H9 (cell line): ENCODE data around the gene CBX3. TPM values are rescaled to one million over a fixed set of nuclear protein-coding genes. Genes with fewer than 3 reads are reported as not detected.

Source experiments
- DNase-seq: peaks from one replicate; pipeline ENCODE4 v3.0.0-alpha.2; 2017
- H2AFZ ChIP-seq: one replicate; pipeline ENCODE4 v1.6.1; 2013; ENCODE audit warnings: mild to moderate bottlenecking, low read length, control low read depth, moderate library complexity
- H2AK5ac ChIP-seq: 2 replicates; pipeline ENCODE4 v1.6.1; 2013; ENCODE audit warnings: low read length, control low read depth, mixed read lengths; ENCODE audit not compliant: insufficient read length
- H2BK120ac ChIP-seq: one replicate; pipeline ENCODE4 v1.6.1; 2013; ENCODE audit warnings: low read depth, mild to moderate bottlenecking, low read length, control low read depth, inconsistent platforms; ENCODE audit not compliant: poor library complexity, severe bottlenecking
- H2BK12ac ChIP-seq: 2 replicates; pipeline ENCODE4 v1.6.1; 2013; ENCODE audit warnings: low read length, control low read depth, mixed read lengths, low read depth; ENCODE audit not compliant: insufficient read length
- H2BK15ac ChIP-seq: 2 replicates; pipeline ENCODE4 v1.6.1; 2013; ENCODE audit warnings: low read depth, low read length, control low read depth
- H2BK20ac ChIP-seq: one replicate; pipeline ENCODE4 v1.6.1; 2013; ENCODE audit warnings: low read depth, mild to moderate bottlenecking, low read length, control low read depth, inconsistent platforms; ENCODE audit not compliant: poor library complexity, severe bottlenecking
- H2BK5ac ChIP-seq: 2 replicates; pipeline ENCODE4 v1.6.1; 2013; ENCODE audit warnings: low read length, control low read depth, mixed read lengths; ENCODE audit not compliant: insufficient read length
- H3K14ac ChIP-seq: 2 replicates; pipeline ENCODE4 v1.6.1; 2013; ENCODE audit warnings: low read length, control low read depth; ENCODE audit not compliant: insufficient read depth
- H3K18ac ChIP-seq: 2 replicates; pipeline ENCODE4 v1.6.1; 2013; ENCODE audit warnings: low read depth, mild to moderate bottlenecking, mixed read lengths, low read length, control low read depth; ENCODE audit not compliant: insufficient read length
- H3K23ac ChIP-seq: 2 replicates; pipeline ENCODE4 v1.6.1; 2013; ENCODE audit warnings: low read length, control low read depth, mixed read lengths, low read depth; ENCODE audit not compliant: insufficient read length
- H3K23me2 ChIP-seq: 2 replicates; pipeline ENCODE4 v1.6.1; 2013; ENCODE audit warnings: low read depth, mild to moderate bottlenecking, mixed read lengths, low read length, control low read depth; ENCODE audit not compliant: insufficient read length, poor library complexity, severe bottlenecking
- H3K27ac ChIP-seq: 2 replicates; pipeline ENCODE4 v1.5.1; 2013; ENCODE audit warnings: low read length, control low read depth, mixed read lengths, low read depth; ENCODE audit not compliant: insufficient read length
- H3K27me3 ChIP-seq: 2 replicates; pipeline ENCODE4 v1.6.1; 2013; ENCODE audit warnings: low read length, control low read depth, inconsistent platforms; ENCODE audit not compliant: insufficient read depth
- H3K4ac ChIP-seq: 2 replicates; pipeline ENCODE4 v1.6.1; 2013; ENCODE audit warnings: low read depth, mild to moderate bottlenecking, control low read depth, inconsistent platforms, low read length, moderate library complexity
- H3K4me1 ChIP-seq: 2 replicates; pipeline ENCODE4 v1.6.1; 2013; ENCODE audit warnings: low read length, control low read depth, inconsistent platforms; ENCODE audit not compliant: insufficient read depth
- H3K4me2 ChIP-seq: 2 replicates; pipeline ENCODE4 v1.6.1; 2013; ENCODE audit warnings: low read length, control low read depth, mixed read lengths; ENCODE audit not compliant: insufficient read length, insufficient read depth
- H3K56ac ChIP-seq: 2 replicates; pipeline ENCODE4 v1.6.1; 2013; ENCODE audit warnings: low read depth, mild to moderate bottlenecking, mixed read lengths, low read length, control low read depth; ENCODE audit not compliant: insufficient read length
- H3K79me1 ChIP-seq: 2 replicates; pipeline ENCODE4 v1.6.1; 2013; ENCODE audit warnings: low read depth, mild to moderate bottlenecking, moderate library complexity, low read length, control low read depth, inconsistent platforms; ENCODE audit not compliant: insufficient read depth, poor library complexity, severe bottlenecking
- H3K79me2 ChIP-seq: 2 replicates; pipeline ENCODE4 v1.6.1; 2013; ENCODE audit warnings: low read length, control low read depth, inconsistent platforms; ENCODE audit not compliant: insufficient read depth
- H3K9ac ChIP-seq: 2 replicates; pipeline ENCODE4 v1.6.1; 2013; ENCODE audit warnings: low read length, control low read depth, mixed read lengths; ENCODE audit not compliant: insufficient read length; ENCODE audit errors: extremely low read depth
- H3K9me3 ChIP-seq: one replicate; pipeline ENCODE4 v1.6.1; 2013; ENCODE audit warnings: low read depth, low read length, inconsistent platforms; ENCODE audit not compliant: control insufficient read depth
- H3T11ph ChIP-seq: one replicate; pipeline ENCODE4 v1.6.1; 2013; ENCODE audit warnings: mild to moderate bottlenecking, low read length, control low read depth, inconsistent platforms
- H4K20me1 ChIP-seq: one replicate; pipeline ENCODE4 v1.6.1; 2013; ENCODE audit not compliant: control insufficient read depth, insufficient read length, insufficient read depth
- H4K5ac ChIP-seq: 2 replicates; pipeline ENCODE4 v1.6.1; 2013; ENCODE audit warnings: low read depth, mild to moderate bottlenecking, mixed read lengths, low read length, control low read depth; ENCODE audit not compliant: insufficient read length
- H4K8ac ChIP-seq: replicated peaks from 2 replicates; pipeline ENCODE4 v1.6.1; 2013; ENCODE audit warnings: low read length, control low read depth, mixed read lengths, low read depth; ENCODE audit not compliant: insufficient read length
- H4K91ac ChIP-seq: 2 replicates; pipeline ENCODE4 v1.6.1; 2013; ENCODE audit warnings: low read depth, mild to moderate bottlenecking, moderate library complexity, mixed read lengths, low read length, control low read depth; ENCODE audit not compliant: insufficient read length
- H3K27ac Mint-ChIP-seq, 3 experiments: 2 replicates in 2 of 3; 3 replicates in 1 of 3; pipeline ENCODE4 v1.8.0; 2020 to 2021; ENCODE audit warnings: mixed read lengths in 3 of 3, mild to moderate bottlenecking in 1 of 3, moderate library complexity in 1 of 3
- H3K27me3 Mint-ChIP-seq: 2 replicates; pipeline ENCODE4 v1.8.0; 2021; ENCODE audit warnings: low read depth, mild to moderate bottlenecking, moderate library complexity, mixed read lengths
- H3K36me3 Mint-ChIP-seq, 3 experiments: 2 replicates in 2 of 3; 3 replicates in 1 of 3; pipeline ENCODE4 v1.8.0; 2020 to 2021; ENCODE audit warnings: low read depth in 3 of 3, mixed read lengths in 3 of 3; ENCODE audit not compliant: insufficient read depth in 1 of 3
- H3K4me1 Mint-ChIP-seq, 2 experiments: 2 replicates each; pipeline ENCODE4 v1.8.0; 2020; ENCODE audit warnings: mixed read lengths in 2 of 2
- H3K4me3 Mint-ChIP-seq, 2 experiments: 2 replicates in 1 of 2; 3 replicates in 1 of 2; pipeline ENCODE4 v1.8.0; 2020 to 2021; ENCODE audit warnings: mild to moderate bottlenecking in 2 of 2, mixed read lengths in 2 of 2, moderate library complexity in 1 of 2
- H3K9me3 Mint-ChIP-seq, 2 experiments: 2 replicates in 1 of 2; 3 replicates in 1 of 2; pipeline ENCODE4 v1.8.0; 2020; ENCODE audit warnings: mild to moderate bottlenecking in 2 of 2, mixed read lengths in 2 of 2, moderate library complexity in 1 of 2
- CTCF ChIP-seq: fragments of 200-600 bp; sonication (generic); conservative IDR thresholded peaks from 3 replicates; pipeline ENCODE4 v1.8.0; 2021; ENCODE audit warnings: antibody characterized with exemption, mild to moderate bottlenecking
- WGBS: extraction: QIAGEN DNeasy Blood & Tissue Kit; methylation state at CpG from one replicate; pipeline ENCODE4 v1.1.7; 2013; ENCODE audit warnings: missing lambda C conversion rate, low lambda C conversion rate, mixed read lengths; ENCODE audit not compliant: insufficient read length; ENCODE audit errors: extremely low coverage; 5-methylcytosine and 5-hydroxymethylcytosine counted together
- total RNA-seq: library from RNA; stranded (reverse); gene quantifications from 2 replicates; pipeline ENCODE4 v1.2.1, GENCODE V29; 2021

Gene CBX3
- total RNA-seq, 1 experiment from 2014 or later = 288 TPM

GRCh38 chr7:26213807-26214515 is 12.4 kb downstream of the CBX3 start:
- no peaks in the 10 kb centered on the region for H3K9me3 Mint-ChIP-seq
- H2AK5ac ChIP-seq = no peak overlapping the region
- peak overlapping the region in 2 of 3 experiments; percentile 21 to 91; a peak in 3 of 7 replicates for H3K27ac Mint-ChIP-seq
- H4K8ac ChIP-seq = no peak overlapping the region
- no peak overlapping the region for H3K27ac ChIP-seq
- H3K14ac ChIP-seq = no peak overlapping the region
- no peak overlapping the region for H2AFZ ChIP-seq
- no peak overlapping the region for H3K18ac ChIP-seq
- TF ChIP-seq CTCF = no peak
- no peak overlapping the region for H4K91ac ChIP-seq
- H3K79me1 ChIP-seq = peaks cover 2% of the 10 kb centered on the region
- H2BK20ac ChIP-seq = no peak overlapping the region
- no peak overlapping the region for H2BK5ac ChIP-seq
- no peak overlapping the region for H3K4ac ChIP-seq
- no peaks in the 10 kb centered on the region for H3K79me2 ChIP-seq
- H3T11ph ChIP-seq = no peak overlapping the region
- H2BK15ac ChIP-seq = no peak overlapping the region
- no peaks in the 10 kb centered on the region for H3K27me3 Mint-ChIP-seq
- no peak for DNase-seq
- no peak overlapping the region for H3K4me3 Mint-ChIP-seq
- H3K4me1 ChIP-seq = no peaks in the 10 kb centered on the region
- peaks cover 4% of the 10 kb centered on the region in 2 experiments; a peak in 1 of 4 replicates for H3K4me1 Mint-ChIP-seq
- no CpG with 5 or more reads among the region's 5 CpGs for WGBS
- no peak overlapping the region for H3K4me2 ChIP-seq
- no peak overlapping the region for H3K56ac ChIP-seq
- H3K9ac ChIP-seq = no peak overlapping the region
- peaks cover 25 to 44% (median 40%) of the 10 kb centered on the region in 3 experiments for H3K36me3 Mint-ChIP-seq
- H4K5ac ChIP-seq = no peak overlapping the region
- H2BK120ac ChIP-seq = no peak overlapping the region
- H3K9me3 ChIP-seq = no peaks in the 10 kb centered on the region
- no peak overlapping the region for H3K23ac ChIP-seq
- no peaks in the 10 kb centered on the region for H3K27me3 ChIP-seq
- H3K23me2 ChIP-seq = no peaks in the 10 kb centered on the region
- H2BK12ac ChIP-seq = no peak overlapping the region
- no peaks in the 10 kb centered on the region for H4K20me1 ChIP-seq
